ENCODE measurements around the gene PRKAR2B. TPM values are rescaled to one million over a fixed set of nuclear protein-coding genes. Genes with fewer than 3 reads are reported as not detected.
A peak's percentile ranks its signal among the peaks of the same experiment; 100 is the strongest.

PRKAR2B gene
- total and polyA plus RNA-seq, 5 experiments from 2014 or later, result 0.62 to 0.75 (median 0.66) TPM

DNA sequence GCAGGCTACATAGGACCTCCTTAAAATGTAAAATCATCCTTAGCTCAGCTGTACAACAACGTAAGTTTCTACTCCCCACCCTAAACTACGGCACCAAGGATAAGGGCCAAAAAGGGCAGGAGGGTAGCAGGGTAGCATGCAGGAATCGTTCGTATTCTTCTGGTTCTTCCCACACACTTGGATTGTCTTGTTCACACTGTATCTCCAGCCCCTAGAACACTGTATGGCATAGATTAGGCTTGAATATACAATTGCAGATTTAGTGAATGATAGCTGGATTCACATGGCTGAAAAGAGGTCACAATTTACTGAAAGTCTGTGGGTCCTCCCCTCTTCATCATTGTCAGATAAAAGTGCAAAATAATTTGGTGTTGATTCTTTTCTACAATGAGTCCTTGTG, 28.2 kb upstream of the PRKAR2B start:
- Mint-ChIP-seq H3K27ac (no peak overlapping the region), H3K4me3 (no peak overlapping the region), H3K4me1 (no peaks in the 10 kb centered on the region), H3K27me3 (peaks cover 0 to 10% (median 0%) of the 10 kb centered on the region in 5 donors), H3K9me3 (no peaks in the 10 kb centered on the region), H3K36me3 (no peaks in the 10 kb centered on the region)
- POLR2A ChIA-PET, result no interaction called here
- ATAC-seq, result no peak
- DNase-seq, result no peak

DNA sequence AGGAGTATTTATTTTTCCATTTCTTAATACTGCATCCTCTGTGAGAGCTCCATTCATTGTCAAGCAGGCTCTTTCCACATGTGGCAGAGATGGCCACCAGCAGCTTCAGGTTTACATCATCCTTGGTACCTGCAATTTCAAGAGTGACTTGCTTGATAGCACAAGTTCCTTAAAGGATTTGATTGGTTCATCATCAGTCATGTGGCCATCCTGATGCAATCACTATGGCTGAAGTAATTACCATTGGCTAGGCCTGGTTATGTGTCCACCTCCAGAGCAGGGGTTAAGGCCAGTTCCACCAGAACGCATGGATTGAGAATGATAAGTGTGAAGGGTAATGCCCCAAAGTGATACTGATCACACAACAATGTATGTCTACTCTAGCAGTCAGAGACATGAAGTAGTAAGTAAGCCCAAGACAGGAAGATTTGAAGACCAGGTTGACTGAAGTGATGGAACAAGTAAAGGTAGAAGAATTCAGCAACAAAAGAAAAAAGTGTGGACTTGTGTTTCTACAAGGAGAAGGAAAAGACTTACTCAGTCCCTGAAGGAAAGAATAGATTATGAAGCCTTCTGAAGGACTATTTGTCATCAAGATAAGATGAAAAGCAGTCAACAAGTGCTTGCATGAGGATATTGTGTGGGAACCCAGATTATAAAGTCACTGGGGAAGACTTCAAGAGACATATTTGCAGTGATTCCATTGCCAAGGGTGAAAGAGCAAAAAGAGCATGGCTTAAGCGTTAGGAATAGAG, 26.4 kb upstream of the PRKAR2B start:
- ATAC-seq, result no peak
- Mint-ChIP-seq H3K36me3 (peaks cover 0 to 6% (median 0%) of the 10 kb centered on the region in 3 donors), H3K4me3 (no peak overlapping the region), H3K27me3 (peaks cover 0 to 10% (median 0%) of the 10 kb centered on the region in 5 donors), H3K9me3 (no peaks in the 10 kb centered on the region), H3K27ac (no peak overlapping the region), H3K4me1 (no peaks in the 10 kb centered on the region)
- no peak for DNase-seq
- POLR2A ChIA-PET, result no interaction called here

DNA sequence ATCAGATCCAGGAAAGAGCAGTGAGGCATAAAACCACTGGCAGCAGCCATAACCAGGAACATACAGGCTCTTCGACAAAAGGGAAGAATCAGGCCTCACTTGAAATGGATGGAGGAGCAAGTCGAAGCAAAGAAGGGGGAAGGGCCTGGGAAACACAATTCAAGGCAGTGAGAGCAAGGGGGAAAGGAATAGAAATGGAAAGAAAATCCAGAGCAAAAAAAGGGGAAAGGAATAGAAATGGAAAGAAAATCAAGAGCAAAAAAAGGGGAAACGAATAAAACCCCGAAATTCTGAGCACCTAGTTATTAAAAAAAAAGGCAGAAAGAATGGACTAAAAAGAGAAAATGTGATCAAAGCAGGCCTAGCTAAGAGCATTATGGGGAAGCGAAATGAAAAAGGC, 24.1 kb upstream of the PRKAR2B start:
- POLR2A ChIA-PET, result no interaction called here
- Mint-ChIP-seq H3K27me3 (peaks cover 0 to 7% (median 1%) of the 10 kb centered on the region in 5 donors), H3K27ac (no peak overlapping the region), H3K4me1 (no peaks in the 10 kb centered on the region), H3K9me3 (peaks cover 0 to 4% (median 0%) of the 10 kb centered on the region in 9 donors), H3K4me3 (no peak overlapping the region), H3K36me3 (peaks cover 0 to 10% (median 0%) of the 10 kb centered on the region in 3 donors)
- DNase-seq (no peak), ATAC-seq (no peak)

DNA sequence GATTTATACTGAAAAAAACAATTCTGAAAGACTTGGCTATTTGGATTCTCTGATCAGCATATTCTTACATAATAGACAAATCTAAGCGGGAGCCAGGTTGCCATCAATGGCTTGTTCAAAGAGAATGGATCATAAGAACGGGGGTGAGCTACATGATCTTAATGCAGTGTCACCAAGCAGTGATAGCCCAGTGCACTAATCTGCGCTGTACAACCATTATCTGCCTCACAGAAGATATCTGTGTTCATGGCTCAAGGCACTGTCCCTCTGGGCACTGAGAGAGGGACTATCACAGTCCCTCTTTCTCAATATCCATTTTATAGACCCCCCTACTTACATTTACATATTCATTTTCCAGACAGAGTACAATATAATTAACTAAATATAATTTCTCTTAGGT, 22.9 kb upstream of the PRKAR2B start:
- ATAC-seq, result no peak
- H3K27me3 Mint-ChIP-seq, result peaks cover 0 to 7% (median 1%) of the 10 kb centered on the region in 5 donors
- H3K9me3 Mint-ChIP-seq, result peaks cover 0 to 4% (median 0%) of the 10 kb centered on the region in 9 donors
- POLR2A ChIA-PET, result no interaction called here
- no peaks in the 10 kb centered on the region for H3K4me1 Mint-ChIP-seq
- no peak overlapping the region for H3K27ac Mint-ChIP-seq
- no peak overlapping the region for H3K4me3 Mint-ChIP-seq
- peaks cover 0 to 10% (median 0%) of the 10 kb centered on the region in 3 donors for H3K36me3 Mint-ChIP-seq
- DNase-seq, result no peak

DNA sequence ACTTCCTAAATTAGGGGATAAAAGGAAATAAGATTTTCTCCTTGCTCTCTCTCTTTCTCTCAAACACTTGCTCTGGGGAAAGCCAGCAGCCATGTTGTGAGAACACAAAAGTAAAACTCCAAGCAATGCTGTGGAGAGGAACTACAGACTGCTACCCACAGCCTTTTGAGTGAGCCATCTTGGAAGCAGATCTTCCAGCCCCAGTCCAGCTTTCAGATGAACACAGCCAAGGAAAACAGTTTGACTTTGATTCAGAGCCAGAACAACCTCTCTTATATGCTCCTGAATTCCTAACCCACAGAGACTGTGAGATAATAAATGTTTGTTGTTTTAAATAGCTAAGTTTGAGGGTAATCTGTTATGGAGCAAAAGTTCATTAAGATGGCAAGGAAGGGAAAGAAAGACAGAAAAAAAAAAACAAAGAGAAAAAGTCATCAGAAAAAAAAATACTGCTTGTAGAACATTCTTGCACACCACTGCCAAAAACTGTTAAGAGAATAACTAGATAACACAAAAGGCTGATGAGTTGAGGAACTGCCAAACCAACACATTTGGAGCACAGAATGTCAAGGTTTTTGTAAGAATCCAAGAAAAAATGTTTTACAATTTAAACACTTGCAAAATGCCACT, 20.9 kb upstream of the PRKAR2B start:
- ATAC-seq (no peak), DNase-seq (no peak)
- peaks cover 0 to 4% (median 0%) of the 10 kb centered on the region in 9 donors for H3K9me3 Mint-ChIP-seq
- H3K4me3 Mint-ChIP-seq, result no peak overlapping the region
- peaks cover 0 to 1% (median 0%) of the 10 kb centered on the region in 5 donors for H3K27me3 Mint-ChIP-seq
- peaks cover 0 to 10% (median 0%) of the 10 kb centered on the region in 3 donors for H3K36me3 Mint-ChIP-seq
- peak overlapping the region in 1 of 10 donors; percentile 37 for H3K27ac Mint-ChIP-seq
- POLR2A ChIA-PET, result no interaction called here
- peaks cover 0 to 4% (median 0%) of the 10 kb centered on the region in 4 donors for H3K4me1 Mint-ChIP-seq

DNA sequence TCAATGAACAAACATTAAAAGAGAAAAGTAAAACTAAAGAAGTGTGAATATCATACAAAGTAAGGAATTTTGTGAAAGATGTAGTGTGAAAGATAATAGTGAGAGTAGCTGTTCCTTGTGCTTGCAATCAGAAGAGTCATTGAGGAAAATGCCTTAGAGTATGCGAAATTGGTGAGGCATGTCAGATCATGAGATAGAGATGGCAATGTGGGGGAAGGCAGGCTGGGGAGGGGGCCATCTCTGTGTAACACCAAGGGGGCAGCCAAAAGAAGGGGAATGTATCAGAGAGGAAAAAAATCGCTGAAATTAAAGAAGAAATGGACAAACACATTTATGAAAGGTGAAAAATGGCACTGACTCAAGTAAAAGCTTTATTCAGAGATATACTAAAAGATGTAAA, 19.6 kb upstream of the PRKAR2B start:
- peaks cover 0 to 10% (median 0%) of the 10 kb centered on the region in 3 donors for H3K36me3 Mint-ChIP-seq
- DNase-seq (no peak), ATAC-seq (no peak)
- no peak overlapping the region for H3K27ac Mint-ChIP-seq
- peaks cover 0 to 4% (median 0%) of the 10 kb centered on the region in 9 donors for H3K9me3 Mint-ChIP-seq
- H3K4me3 Mint-ChIP-seq, result no peak overlapping the region
- POLR2A ChIA-PET, result interaction anchor here (0.6 kb wide), 1 partner anchor 883 kb away, joined by 4 read pairs; no protein-coding TSS in a partner anchor
- peaks cover 0 to 4% (median 0%) of the 10 kb centered on the region in 4 donors for H3K4me1 Mint-ChIP-seq
- H3K27me3 Mint-ChIP-seq, result peaks cover 0 to 1% (median 0%) of the 10 kb centered on the region in 5 donors

DNA sequence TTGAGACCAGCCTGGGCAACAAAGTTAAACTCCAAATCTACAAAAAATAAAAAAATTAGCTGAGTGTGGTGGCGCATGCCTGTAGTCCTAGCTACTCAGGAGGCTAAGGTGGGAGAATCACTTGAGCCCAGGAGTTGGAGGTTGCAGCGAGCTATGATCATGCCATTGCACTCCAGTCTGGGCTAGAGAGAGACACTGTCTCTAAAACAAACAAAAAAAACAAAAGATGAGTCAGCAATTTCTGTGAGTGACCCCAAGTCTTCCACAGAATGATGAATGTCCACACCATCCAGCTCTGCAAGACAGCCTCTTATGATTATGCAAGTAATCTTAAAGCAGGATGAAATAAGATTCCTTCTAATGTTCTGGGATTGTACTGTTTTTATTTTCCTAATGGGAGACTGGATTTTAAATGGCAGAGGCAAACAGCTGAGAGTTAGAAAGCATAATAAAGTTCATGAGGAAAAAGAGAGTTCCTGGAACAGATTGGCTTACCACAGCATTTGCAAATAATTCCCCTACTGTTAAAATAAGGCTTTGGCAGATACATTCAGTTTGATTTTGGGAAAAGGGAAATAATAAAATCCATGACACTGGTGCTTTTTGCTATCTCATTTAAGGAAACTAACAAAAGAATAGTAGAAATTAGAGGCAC, 18.9 kb upstream of the PRKAR2B start:
- Mint-ChIP-seq H3K36me3 (peaks cover 0 to 10% (median 0%) of the 10 kb centered on the region in 3 donors), H3K4me3 (no peak overlapping the region), H3K27ac (no peak overlapping the region), H3K27me3 (peaks cover 0 to 1% (median 0%) of the 10 kb centered on the region in 5 donors), H3K4me1 (peaks cover 0 to 4% (median 0%) of the 10 kb centered on the region in 4 donors), H3K9me3 (peaks cover 0 to 4% (median 0%) of the 10 kb centered on the region in 9 donors)
- POLR2A ChIA-PET, result no interaction called here
- DNase-seq, result no peak
- no peak for ATAC-seq

DNA sequence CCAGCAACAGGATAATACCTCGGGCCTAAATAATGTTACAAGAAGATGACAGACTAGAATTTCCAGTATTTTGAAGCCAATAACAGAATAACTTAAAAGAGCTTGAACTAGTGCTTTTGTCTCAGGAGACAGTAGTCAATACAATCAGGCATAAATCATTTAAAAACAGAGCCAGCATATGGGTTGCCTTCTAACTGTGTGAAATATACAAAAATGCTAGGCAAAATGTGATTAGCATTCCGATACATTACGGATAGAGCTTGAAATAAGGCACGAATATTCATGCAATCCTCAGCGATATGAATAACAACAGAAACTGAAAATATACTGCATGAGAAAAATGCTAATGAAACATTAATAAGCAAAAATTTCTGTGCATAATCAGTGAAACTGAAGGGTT, 18.3 kb upstream of the PRKAR2B start:
- POLR2A ChIA-PET, result no interaction called here
- peaks cover 0 to 1% (median 0%) of the 10 kb centered on the region in 5 donors for H3K27me3 Mint-ChIP-seq

DNA sequence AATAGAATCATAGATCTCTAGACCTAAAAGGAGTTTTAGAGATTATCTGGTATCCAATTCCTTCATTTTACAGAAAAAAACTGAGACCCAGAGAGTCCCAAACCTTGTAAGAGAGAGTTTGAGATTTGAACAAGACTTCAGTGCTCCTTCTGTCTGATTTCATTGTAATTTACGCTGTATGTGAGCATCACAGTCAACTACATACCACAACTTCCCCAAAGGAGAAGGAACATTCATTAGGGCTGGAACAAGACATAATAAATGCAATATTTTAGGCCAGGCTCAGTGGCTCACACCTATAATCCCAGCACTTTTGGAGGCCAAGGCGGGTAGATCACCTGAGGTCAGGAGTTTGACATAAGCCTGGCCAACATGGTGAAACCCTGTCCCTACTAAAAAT, 17.3 kb upstream of the PRKAR2B start:
- POLR2A ChIA-PET, result no interaction called here
- Mint-ChIP-seq H3K4me3 (no peak overlapping the region), H3K4me1 (peaks cover 0 to 4% (median 0%) of the 10 kb centered on the region in 4 donors), H3K27ac (no peak overlapping the region), H3K27me3 (peaks cover 0 to 1% (median 0%) of the 10 kb centered on the region in 5 donors), H3K36me3 (peaks cover 0 to 10% (median 0%) of the 10 kb centered on the region in 3 donors), H3K9me3 (peaks cover 0 to 4% (median 0%) of the 10 kb centered on the region in 9 donors)
- ATAC-seq (no peak), DNase-seq (no peak)

More for the DNA sequence above, 18.3 kb upstream of the PRKAR2B start:
- Mint-ChIP-seq H3K36me3 (peaks cover 0 to 10% (median 0%) of the 10 kb centered on the region in 3 donors), H3K4me1 (peaks cover 0 to 4% (median 0%) of the 10 kb centered on the region in 4 donors), H3K27ac (no peak overlapping the region), H3K4me3 (no peak overlapping the region), H3K9me3 (peaks cover 0 to 4% (median 0%) of the 10 kb centered on the region in 9 donors)
- ATAC-seq (no peak), DNase-seq (no peak)

DNA sequence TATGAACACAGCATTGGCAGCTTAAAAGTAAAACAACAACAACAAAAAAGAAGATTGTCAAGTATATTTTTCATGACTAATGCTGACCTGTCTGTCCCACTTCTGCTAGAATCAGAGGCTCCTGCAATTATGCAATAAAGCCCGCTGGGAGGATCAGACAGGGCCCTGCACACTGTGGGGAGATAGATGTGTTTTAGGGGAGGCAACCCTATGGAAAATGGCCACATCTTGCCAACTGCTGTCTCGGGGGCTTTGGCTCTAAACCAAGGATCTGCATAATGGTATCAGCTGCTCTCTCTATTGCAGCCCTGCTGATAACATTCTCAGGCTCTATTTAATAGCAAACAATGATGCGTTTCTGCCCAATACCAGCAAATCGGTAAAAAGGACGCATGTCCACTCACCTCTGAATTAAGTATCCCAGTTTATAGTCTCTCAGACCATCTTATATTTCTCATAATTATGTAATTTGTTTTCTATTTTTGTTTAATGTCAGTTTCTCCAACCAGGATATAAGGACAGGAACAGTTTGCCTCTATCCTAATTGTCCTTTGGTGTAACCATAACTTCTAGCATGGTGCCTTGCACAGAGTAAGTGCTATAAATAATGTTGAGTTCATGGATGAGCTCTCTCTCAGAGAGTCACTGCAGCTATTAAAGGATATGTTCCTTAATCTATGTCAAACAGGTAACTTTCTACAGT, 15.3 kb upstream of the PRKAR2B start:
- POLR2A ChIA-PET, result no interaction called here
- Mint-ChIP-seq H3K27me3 (no peaks in the 10 kb centered on the region), H3K4me3 (no peak overlapping the region), H3K9me3 (no peaks in the 10 kb centered on the region), H3K4me1 (peaks cover 0 to 4% (median 0%) of the 10 kb centered on the region in 4 donors), H3K36me3 (no peaks in the 10 kb centered on the region), H3K27ac (no peak overlapping the region)
- ATAC-seq, result no peak
- DNase-seq, result no peak

DNA sequence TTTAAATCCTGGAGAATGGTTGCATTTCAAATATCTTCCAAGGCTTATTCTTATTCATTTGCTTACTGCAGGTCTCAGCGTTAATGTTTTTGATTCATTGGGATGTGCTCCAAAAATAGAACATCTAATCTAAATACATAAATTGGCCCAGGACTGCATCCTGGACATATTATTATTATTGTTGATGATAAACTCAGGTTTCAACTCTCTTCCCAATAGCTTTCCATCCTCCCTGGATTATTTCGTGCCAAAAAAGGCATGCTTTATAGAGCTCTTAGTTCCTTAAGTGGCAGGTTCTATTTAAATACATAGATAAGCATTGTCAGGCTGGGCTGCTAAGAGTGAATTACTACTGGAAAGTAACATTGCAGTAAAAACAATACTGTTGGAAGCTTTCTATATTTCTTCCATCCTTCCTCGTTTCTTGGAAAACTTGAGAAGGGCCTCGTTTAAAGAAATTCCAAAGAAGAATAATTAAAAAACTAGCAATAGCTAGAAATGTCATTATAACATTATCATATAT, 14.7 kb upstream of the PRKAR2B start:
- no peaks in the 10 kb centered on the region for H3K36me3 Mint-ChIP-seq
- ATAC-seq (no peak), DNase-seq (no peak)
- no peak overlapping the region for H3K4me3 Mint-ChIP-seq
- POLR2A ChIA-PET, result no interaction called here
- no peaks in the 10 kb centered on the region for H3K27me3 Mint-ChIP-seq
- H3K27ac Mint-ChIP-seq, result no peak overlapping the region
- H3K9me3 Mint-ChIP-seq, result no peaks in the 10 kb centered on the region
- peaks cover 0 to 4% (median 0%) of the 10 kb centered on the region in 4 donors for H3K4me1 Mint-ChIP-seq

DNA sequence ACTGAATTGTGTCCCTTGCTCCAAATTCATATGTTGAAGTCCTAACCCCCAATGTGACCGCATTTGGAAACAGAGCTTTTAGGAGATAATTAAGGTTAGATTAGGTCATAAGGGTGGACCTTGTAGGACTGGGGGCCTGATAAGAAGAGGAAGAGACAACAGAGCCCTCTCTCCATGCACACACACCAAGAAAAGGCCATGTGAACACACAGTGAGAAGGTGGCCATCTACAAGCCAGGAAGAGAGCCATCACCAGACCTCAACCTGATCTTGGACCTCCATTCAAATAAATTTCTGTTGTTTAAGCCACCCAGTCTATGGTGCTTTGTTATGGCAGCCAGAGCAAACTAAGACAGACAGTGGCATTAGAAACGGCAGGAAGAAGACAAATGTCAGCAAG, 12.5 kb upstream of the PRKAR2B start:
- H3K4me1 Mint-ChIP-seq, result peaks cover 0 to 3% (median 0%) of the 10 kb centered on the region in 4 donors
- POLR2A ChIA-PET, result no interaction called here
- DNase-seq (no peak), ATAC-seq (no peak)
- no peaks in the 10 kb centered on the region for H3K27me3 Mint-ChIP-seq
- no peak overlapping the region for H3K27ac Mint-ChIP-seq
- peaks cover 0 to 11% (median 4%) of the 10 kb centered on the region in 9 donors for H3K9me3 Mint-ChIP-seq
- no peak overlapping the region for H3K4me3 Mint-ChIP-seq
- peaks cover 0 to 8% (median 5%) of the 10 kb centered on the region in 3 donors for H3K36me3 Mint-ChIP-seq
